ENCODE results near the gene FASTK.

FASTK gene

GRCh38 chr7:151114151-151115090 is 33.8 kb upstream of the FASTK start:
- Histone ChIP-seq H2AFZ (ENCODE audit: low read depth, low read length) (no peak overlapping the region), H3K36me3 (ENCODE audit: insufficient read depth, low read length) (peaks cover 17% of the 10 kb centered on the region), H3K27me3 (ENCODE audit: insufficient read depth, low read length) (no peaks in the 10 kb centered on the region), H3K9me3 (ENCODE audit: low read length) (no peaks in the 10 kb centered on the region), H3K4me3 (ENCODE audit: low read length) (no peak overlapping the region), H3K4me1 (ENCODE audit: insufficient read depth, low read length) (peaks cover 10% of the 10 kb centered on the region)

GRCh38 chr7:151113344-151114150 is 32.9 kb upstream of the FASTK start:
- H3K36me3 ChIP-seq (ENCODE audit: insufficient read depth, low read length), result peaks cover 8% of the 10 kb centered on the region
- no peak overlapping the region for H3K4me3 ChIP-seq (ENCODE audit: low read length)
- no peaks in the 10 kb centered on the region for H3K27me3 ChIP-seq (ENCODE audit: insufficient read depth, low read length)
- no peaks in the 10 kb centered on the region for H3K9me3 ChIP-seq (ENCODE audit: low read length)
- H3K4me1 ChIP-seq (ENCODE audit: insufficient read depth, low read length), result peaks cover 10% of the 10 kb centered on the region
- no peak overlapping the region for H2AFZ ChIP-seq (ENCODE audit: low read depth, low read length)

GRCh38 chr7:151110941-151111645 is 30.5 kb upstream of the FASTK start:
- Histone ChIP-seq H3K36me3 (ENCODE audit: insufficient read depth, low read length) (no peaks in the 10 kb centered on the region), H3K4me1 (ENCODE audit: insufficient read depth, low read length) (peaks cover 10% of the 10 kb centered on the region), H3K9me3 (ENCODE audit: low read length) (no peaks in the 10 kb centered on the region), H2AFZ (ENCODE audit: low read depth, low read length) (no peak overlapping the region), H3K4me3 (ENCODE audit: low read length) (no peak overlapping the region), H3K27me3 (ENCODE audit: insufficient read depth, low read length) (no peaks in the 10 kb centered on the region)

GRCh38 chr7:151110236-151110940 is 29.8 kb upstream of the FASTK start:
- H3K9me3 ChIP-seq (ENCODE audit: low read length), result no peaks in the 10 kb centered on the region
- peaks cover 10% of the 10 kb centered on the region for H3K4me1 ChIP-seq (ENCODE audit: insufficient read depth, low read length)
- no peaks in the 10 kb centered on the region for H3K27me3 ChIP-seq (ENCODE audit: insufficient read depth, low read length)
- no peak overlapping the region for H2AFZ ChIP-seq (ENCODE audit: low read depth, low read length)
- no peaks in the 10 kb centered on the region for H3K36me3 ChIP-seq (ENCODE audit: insufficient read depth, low read length)
- H3K4me3 ChIP-seq (ENCODE audit: low read length), result no peak overlapping the region

GRCh38 chr7:151109094-151110048 is 28.8 kb upstream of the FASTK start:
- Histone ChIP-seq H3K9me3 (ENCODE audit: low read length) (no peaks in the 10 kb centered on the region), H3K4me3 (ENCODE audit: low read length) (no peak overlapping the region), H3K27me3 (ENCODE audit: insufficient read depth, low read length) (no peaks in the 10 kb centered on the region), H2AFZ (ENCODE audit: low read depth, low read length) (no peak overlapping the region), H3K4me1 (ENCODE audit: insufficient read depth, low read length) (peaks cover 10% of the 10 kb centered on the region), H3K36me3 (ENCODE audit: insufficient read depth, low read length) (no peaks in the 10 kb centered on the region)

GRCh38 chr7:151107882-151108281 is 27.3 kb upstream of the FASTK start:
- no peaks in the 10 kb centered on the region for H3K27me3 ChIP-seq (ENCODE audit: insufficient read depth, low read length)

GRCh38 chr7:151104411-151105235 is 24.0 kb upstream of the FASTK start:
- H3K9me3 ChIP-seq (ENCODE audit: low read length), result no peaks in the 10 kb centered on the region
- no peaks in the 10 kb centered on the region for H3K27me3 ChIP-seq (ENCODE audit: insufficient read depth, low read length)
- H3K4me3 ChIP-seq (ENCODE audit: low read length), result no peak overlapping the region
- H3K36me3 ChIP-seq (ENCODE audit: insufficient read depth, low read length), result peaks cover 8% of the 10 kb centered on the region
- H3K4me1 ChIP-seq (ENCODE audit: insufficient read depth, low read length), result no peaks in the 10 kb centered on the region
- no peak overlapping the region for H2AFZ ChIP-seq (ENCODE audit: low read depth, low read length)

More at GRCh38 chr7:151107882-151108281, 27.3 kb upstream of the FASTK start:
- Histone ChIP-seq H3K9me3 (ENCODE audit: low read length) (no peaks in the 10 kb centered on the region), H3K36me3 (ENCODE audit: insufficient read depth, low read length) (peaks cover 8% of the 10 kb centered on the region), H3K4me1 (ENCODE audit: insufficient read depth, low read length) (peaks cover under 1% of the 10 kb centered on the region), H3K4me3 (ENCODE audit: low read length) (no peak overlapping the region), H2AFZ (ENCODE audit: low read depth, low read length) (no peak overlapping the region)

GRCh38 chr7:151103973-151104372 is 23.4 kb upstream of the FASTK start:
- H3K27me3 ChIP-seq (ENCODE audit: insufficient read depth, low read length), result no peaks in the 10 kb centered on the region
- H3K4me1 ChIP-seq (ENCODE audit: insufficient read depth, low read length), result no peaks in the 10 kb centered on the region

GRCh38 chr7:151102991-151103390 is 22.4 kb upstream of the FASTK start:
- no peak overlapping the region for H2AFZ ChIP-seq (ENCODE audit: low read depth, low read length)
- H3K27me3 ChIP-seq (ENCODE audit: insufficient read depth, low read length), result no peaks in the 10 kb centered on the region
- no peak overlapping the region for H3K4me3 ChIP-seq (ENCODE audit: low read length)
- peaks cover 8% of the 10 kb centered on the region for H3K36me3 ChIP-seq (ENCODE audit: insufficient read depth, low read length)
- no peaks in the 10 kb centered on the region for H3K9me3 ChIP-seq (ENCODE audit: low read length)
- no peaks in the 10 kb centered on the region for H3K4me1 ChIP-seq (ENCODE audit: insufficient read depth, low read length)

More at GRCh38 chr7:151103973-151104372, 23.4 kb upstream of the FASTK start:
- Histone ChIP-seq H3K4me3 (ENCODE audit: low read length) (no peak overlapping the region), H3K36me3 (ENCODE audit: insufficient read depth, low read length) (peaks cover 8% of the 10 kb centered on the region), H2AFZ (ENCODE audit: low read depth, low read length) (no peak overlapping the region), H3K9me3 (ENCODE audit: low read length) (no peaks in the 10 kb centered on the region)

GRCh38 chr7:151101621-151102396 is 21.2 kb upstream of the FASTK start:
- no peak overlapping the region for H2AFZ ChIP-seq (ENCODE audit: low read depth, low read length)
- H3K27me3 ChIP-seq (ENCODE audit: insufficient read depth, low read length), result no peaks in the 10 kb centered on the region
- no peaks in the 10 kb centered on the region for H3K9me3 ChIP-seq (ENCODE audit: low read length)
- peaks cover 8% of the 10 kb centered on the region for H3K36me3 ChIP-seq (ENCODE audit: insufficient read depth, low read length)
- H3K4me3 ChIP-seq (ENCODE audit: low read length), result no peak overlapping the region
- H3K4me1 ChIP-seq (ENCODE audit: insufficient read depth, low read length), result no peaks in the 10 kb centered on the region

Data from neuron (in vitro differentiated cells).